ENCODE measurements around the gene ERGIC1.

The ERGIC1 gene

GRCh38 chr5:172791286-172791685 is 42.8 kb upstream of the ERGIC1 start:
- H3K9me3 ChIP-seq (ENCODE audit: control insufficient read depth, insufficient read depth, low read length): no peaks in the 10 kb centered on the region
- H3K27me3 ChIP-seq (ENCODE audit: control insufficient read depth, low read length): peaks cover 5% of the 10 kb centered on the region
- no peak overlapping the region for H3K4me2 ChIP-seq (ENCODE audit: low read length)
- TF ChIP-seq CTCF (IDR thresholded peaks at IDR 0.05; ENCODE audit: low read depth, low read length, poor library complexity, severe bottlenecking): no peak
- no peak for TF ChIP-seq EZH2phosphoT487 (IDR thresholded peaks at IDR 0.05; ENCODE audit: borderline replicate concordance, low read length)
- no peaks in the 10 kb centered on the region for H3K36me3 ChIP-seq (ENCODE audit: control insufficient read depth, low read length)
- H3K27ac ChIP-seq (ENCODE audit: low read depth, low read length): no peak overlapping the region
- H3F3A ChIP-seq (ENCODE audit: control insufficient read depth, insufficient read depth): no peaks in the 10 kb centered on the region
- H4K20me1 ChIP-seq (ENCODE audit: control insufficient read depth, insufficient read depth, low read depth, low read length): no peaks in the 10 kb centered on the region
- H3K4me3 ChIP-seq (ENCODE audit: low read length): no peak overlapping the region
- no peaks in the 10 kb centered on the region for H3K79me2 ChIP-seq (ENCODE audit: control insufficient read depth, low read length)
- H3K9me2 ChIP-seq (replicated peaks; ENCODE audit: control insufficient read depth, low read length): no peaks in the 10 kb centered on the region
- H3K4me1 ChIP-seq (ENCODE audit: control insufficient read depth, low read length): peaks cover 8% of the 10 kb centered on the region

DNA sequence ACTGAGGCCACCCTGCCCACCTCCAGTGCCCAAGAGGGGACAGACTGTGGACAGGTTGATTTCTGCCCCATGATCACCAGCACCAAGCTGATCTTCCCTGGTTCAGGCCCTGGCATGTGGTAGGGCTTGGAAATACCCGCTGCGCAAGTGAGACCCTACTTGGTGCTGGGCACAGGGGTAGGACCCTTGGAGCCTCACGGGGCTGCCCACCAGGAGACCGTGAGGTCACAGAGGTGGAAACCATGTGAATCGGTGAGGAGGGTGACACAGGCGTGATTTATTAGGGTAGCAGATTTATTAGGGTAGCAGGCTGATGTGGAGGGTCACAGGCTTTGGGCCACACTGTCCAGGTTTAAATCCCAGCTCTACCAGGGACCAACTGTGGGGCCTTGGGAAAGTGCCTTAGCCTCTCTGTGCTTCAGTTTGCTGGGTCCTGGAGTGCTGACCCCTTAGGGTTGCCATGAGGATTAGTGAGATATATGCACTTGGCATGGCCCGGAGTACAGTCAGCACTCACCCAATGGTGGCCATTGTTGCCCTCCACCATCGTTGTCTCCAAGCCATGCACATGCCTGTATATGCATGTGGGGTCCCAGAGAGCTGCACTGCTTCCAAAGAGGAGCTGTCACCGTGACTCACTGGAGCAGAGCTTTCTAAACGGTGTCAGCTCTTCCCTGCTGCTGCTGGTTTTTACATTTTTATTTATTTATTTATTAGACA is 42.2 kb upstream of the ERGIC1 start:
- no peak overlapping the region for H3K4me2 ChIP-seq (ENCODE audit: low read length)
- H3K27ac ChIP-seq (ENCODE audit: low read depth, low read length): no peak overlapping the region
- H4K20me1 ChIP-seq (ENCODE audit: control insufficient read depth, insufficient read depth, low read depth, low read length): no peaks in the 10 kb centered on the region
- TF ChIP-seq CTCF (IDR thresholded peaks at IDR 0.05; ENCODE audit: low read depth, low read length, poor library complexity, severe bottlenecking) (no peak), EZH2phosphoT487 (IDR thresholded peaks at IDR 0.05; ENCODE audit: borderline replicate concordance, low read length) (no peak)
- H3K79me2 ChIP-seq (ENCODE audit: control insufficient read depth, low read length): no peaks in the 10 kb centered on the region
- peaks cover 8% of the 10 kb centered on the region for H3K4me1 ChIP-seq (ENCODE audit: control insufficient read depth, low read length)
- H3K9me2 ChIP-seq (replicated peaks; ENCODE audit: control insufficient read depth, low read length): no peaks in the 10 kb centered on the region
- no peaks in the 10 kb centered on the region for H3F3A ChIP-seq (ENCODE audit: control insufficient read depth, insufficient read depth)
- H3K27me3 ChIP-seq (ENCODE audit: control insufficient read depth, low read length): peaks cover 5% of the 10 kb centered on the region; the same call in 1 of the 2 replicates
- no peak overlapping the region for H3K4me3 ChIP-seq (ENCODE audit: low read length)
- no peaks in the 10 kb centered on the region for H3K36me3 ChIP-seq (ENCODE audit: control insufficient read depth, low read length)
- no peaks in the 10 kb centered on the region for H3K9me3 ChIP-seq (ENCODE audit: control insufficient read depth, insufficient read depth, low read length)

DNA sequence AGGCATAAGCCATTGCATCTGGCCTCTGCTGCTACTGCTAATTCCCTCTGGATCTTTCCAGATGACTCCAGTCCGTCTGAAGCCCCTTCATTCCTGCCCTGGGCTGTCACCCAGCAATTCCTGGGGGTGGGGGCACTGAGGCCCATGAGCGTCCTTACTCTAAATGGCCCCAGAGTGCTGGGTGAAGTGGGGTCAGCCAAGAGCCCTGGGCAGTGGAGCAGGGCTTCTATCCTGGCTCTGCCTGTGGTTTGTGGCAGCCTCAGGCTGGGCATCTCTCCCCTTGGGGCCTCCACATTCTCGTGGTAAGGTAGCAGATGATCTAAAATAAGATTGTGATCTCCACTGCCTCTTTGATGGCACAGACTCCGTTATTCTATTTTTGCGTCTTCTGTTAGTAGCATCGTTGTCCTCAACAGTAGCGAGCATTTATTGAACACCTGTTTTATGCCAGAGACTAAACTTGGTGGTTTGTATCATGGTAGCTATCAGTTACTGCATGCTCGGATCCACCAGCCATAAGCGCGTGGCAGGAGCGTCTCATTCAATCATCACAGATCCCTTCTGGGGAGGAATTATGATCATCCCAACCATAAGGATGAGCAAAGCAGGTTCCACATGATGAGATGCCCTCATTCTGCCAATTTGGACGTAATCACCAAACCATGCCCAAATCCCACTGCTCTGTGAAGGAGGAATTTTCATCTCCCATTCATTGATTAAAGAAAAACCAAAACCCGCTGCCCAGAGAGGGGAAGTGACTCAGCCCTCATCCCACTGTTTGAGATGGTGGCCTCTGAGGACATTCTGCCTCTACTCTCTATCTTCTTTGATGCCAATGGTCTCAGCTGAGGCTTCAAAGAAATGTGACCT is 41.1 kb upstream of the ERGIC1 start:
- no peak overlapping the region for H3K27ac ChIP-seq (ENCODE audit: low read depth, low read length)
- H3K9me2 ChIP-seq (replicated peaks; ENCODE audit: control insufficient read depth, low read length): no peaks in the 10 kb centered on the region
- H3F3A ChIP-seq (ENCODE audit: control insufficient read depth, insufficient read depth): no peaks in the 10 kb centered on the region
- H3K36me3 ChIP-seq (ENCODE audit: control insufficient read depth, low read length): no peaks in the 10 kb centered on the region
- H3K4me3 ChIP-seq (ENCODE audit: low read length): no peak overlapping the region
- TF ChIP-seq CTCF (IDR thresholded peaks at IDR 0.05; ENCODE audit: low read depth, low read length, poor library complexity, severe bottlenecking) (no peak), EZH2phosphoT487 (IDR thresholded peaks at IDR 0.05; ENCODE audit: borderline replicate concordance, low read length) (no peak)
- H3K4me2 ChIP-seq (ENCODE audit: low read length): no peak overlapping the region
- no peaks in the 10 kb centered on the region for H3K9me3 ChIP-seq (ENCODE audit: control insufficient read depth, insufficient read depth, low read length)
- H3K27me3 ChIP-seq (ENCODE audit: control insufficient read depth, low read length): peaks cover 7% of the 10 kb centered on the region; the same call in 1 of the 2 replicates
- no peaks in the 10 kb centered on the region for H4K20me1 ChIP-seq (ENCODE audit: control insufficient read depth, insufficient read depth, low read depth, low read length)
- no peaks in the 10 kb centered on the region for H3K79me2 ChIP-seq (ENCODE audit: control insufficient read depth, low read length)
- peaks cover 8% of the 10 kb centered on the region for H3K4me1 ChIP-seq (ENCODE audit: control insufficient read depth, low read length)
